Left ventricle myocardium inferior (tissue), 1 donor: ENCODE results near the gene YTHDC2. TPM values are rescaled to one million over a fixed set of nuclear protein-coding genes. Genes with fewer than 3 reads are reported as not detected.

Source experiments
- DNase-seq: peaks from one replicate; pipeline ENCODE4 v3.0.0-alpha.2; 2020
- H3K27ac ChIP-seq: fragments of 200-600 bp; replicated peaks from 2 replicates; pipeline ENCODE4 v1.8.0; 2021
- H3K27me3 ChIP-seq: fragments of 200-600 bp; 2 replicates; pipeline ENCODE4 v1.8.0; 2021; ENCODE audit warnings: low read depth
- H3K36me3 ChIP-seq: fragments of 200-600 bp; 2 replicates; pipeline ENCODE4 v1.8.0; 2021
- H3K4me1 ChIP-seq: fragments of 200-600 bp; 2 replicates; pipeline ENCODE4 v1.8.0; 2021
- H3K4me3 ChIP-seq: fragments of 200-600 bp; 2 replicates; pipeline ENCODE4 v1.8.0; 2021; ENCODE audit warnings: mild to moderate bottlenecking, moderate library complexity
- H3K9me3 ChIP-seq: fragments of 200-600 bp; replicated peaks from 2 replicates; pipeline ENCODE4 v1.8.0; 2021
- intact Hi-C: fragments of 100-400 bp; cut with micrococcal nuclease; formaldehyde crosslinking; loops from one replicate; pipeline ENCODE4 v1.11.0; 2022
- total RNA-seq: library from RNA; stranded (reverse); fragmentation: NEBNext Ultra II Directional; extraction: Animal tissue kit (Norgen Biotek cat#: 25700); gene quantifications from one replicate; pipeline ENCODE4 v1.2.1, GENCODE V29; 2021
- TF ChIP-seq, protein P1 (sequence below): fragments of 200-600 bp; IDR thresholded peaks from 2 replicates; pipeline ENCODE4 v1.8.0; 2021; ENCODE audit warnings: antibody characterized with exemption, mild to moderate bottlenecking, borderline replicate concordance
- donor health status: DM: no; HTN: yes; CAD: no; lungs with severe emphysema.

Gene YTHDC2
- total RNA-seq, 1 donor from 2014 or later: 13.6 TPM

- no peaks in the 10 kb centered on the region for H3K36me3 ChIP-seq
- TF ChIP-seq, protein P1, sequence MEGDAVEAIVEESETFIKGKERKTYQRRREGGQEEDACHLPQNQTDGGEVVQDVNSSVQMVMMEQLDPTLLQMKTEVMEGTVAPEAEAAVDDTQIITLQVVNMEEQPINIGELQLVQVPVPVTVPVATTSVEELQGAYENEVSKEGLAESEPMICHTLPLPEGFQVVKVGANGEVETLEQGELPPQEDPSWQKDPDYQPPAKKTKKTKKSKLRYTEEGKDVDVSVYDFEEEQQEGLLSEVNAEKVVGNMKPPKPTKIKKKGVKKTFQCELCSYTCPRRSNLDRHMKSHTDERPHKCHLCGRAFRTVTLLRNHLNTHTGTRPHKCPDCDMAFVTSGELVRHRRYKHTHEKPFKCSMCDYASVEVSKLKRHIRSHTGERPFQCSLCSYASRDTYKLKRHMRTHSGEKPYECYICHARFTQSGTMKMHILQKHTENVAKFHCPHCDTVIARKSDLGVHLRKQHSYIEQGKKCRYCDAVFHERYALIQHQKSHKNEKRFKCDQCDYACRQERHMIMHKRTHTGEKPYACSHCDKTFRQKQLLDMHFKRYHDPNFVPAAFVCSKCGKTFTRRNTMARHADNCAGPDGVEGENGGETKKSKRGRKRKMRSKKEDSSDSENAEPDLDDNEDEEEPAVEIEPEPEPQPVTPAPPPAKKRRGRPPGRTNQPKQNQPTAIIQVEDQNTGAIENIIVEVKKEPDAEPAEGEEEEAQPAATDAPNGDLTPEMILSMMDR: no peak
- H3K27me3 ChIP-seq: peaks cover 4% of the 10 kb centered on the region
- peaks cover 5% of the 10 kb centered on the region for H3K4me1 ChIP-seq
- H3K27ac ChIP-seq: no peak overlapping the region
- intact Hi-C loops: no loop called here
- H3K4me3 ChIP-seq: no peak overlapping the region
- no peak for DNase-seq
- H3K9me3 ChIP-seq: no peaks in the 10 kb centered on the region
These were observed 4.7 kb upstream of the YTHDC2 start for GRCh38 chr5:113508756-113509155.

DNA sequence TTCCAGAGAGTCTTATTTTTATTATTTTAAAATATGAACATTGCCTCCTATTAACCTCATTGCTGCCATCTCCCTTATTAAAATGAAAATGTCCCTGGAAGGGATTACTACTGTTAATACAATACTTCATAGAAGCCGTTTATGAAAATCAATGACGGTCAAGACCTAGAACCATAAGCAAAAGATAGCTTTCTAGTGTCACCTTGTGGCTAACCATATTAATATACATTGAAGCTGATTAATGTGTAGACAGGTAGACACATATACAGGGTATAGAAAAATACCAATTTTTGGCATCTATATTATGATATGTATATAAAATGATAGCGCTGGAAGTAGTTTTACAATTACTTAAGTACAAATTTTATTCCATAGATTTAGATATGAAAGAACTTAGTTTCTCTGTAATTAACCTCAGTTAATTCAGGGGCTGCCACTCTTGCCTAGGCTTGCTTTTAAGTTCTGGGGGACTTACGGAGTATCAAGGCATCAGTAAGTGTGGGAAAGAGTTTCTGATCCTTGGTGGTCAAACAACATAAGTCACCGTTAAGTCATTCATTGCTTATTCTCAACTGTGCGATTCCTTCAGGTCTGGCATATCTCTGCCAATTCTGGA is 2.5 kb upstream of the YTHDC2 start:
- no peak overlapping the region for H3K4me3 ChIP-seq
- no peaks in the 10 kb centered on the region for H3K9me3 ChIP-seq
- TF ChIP-seq, protein P1: peak; percentile 57
- H3K27me3 ChIP-seq: peaks cover 3% of the 10 kb centered on the region
- H3K27ac ChIP-seq: no peak overlapping the region
- DNase-seq: no peak
- intact Hi-C loops: loop anchor here (2.0 to 10.0 kb wide), 3 partner anchors 132 to 516 kb away; no protein-coding TSS in a partner anchor
- peaks cover 7% of the 10 kb centered on the region for H3K36me3 ChIP-seq
- H3K4me1 ChIP-seq: peaks cover 26% of the 10 kb centered on the region

- Histone ChIP-seq H3K36me3 (peaks cover 13% of the 10 kb centered on the region), H3K9me3 (no peaks in the 10 kb centered on the region), H3K4me3 (no peak overlapping the region), H3K27me3 (no peaks in the 10 kb centered on the region), H3K4me1 (peaks cover 40% of the 10 kb centered on the region), H3K27ac (no peak overlapping the region)
- TF ChIP-seq, protein P1: no peak
- intact Hi-C loops: loop anchor here (5.0 to 10.0 kb wide), 2 partner anchors 175 to 518 kb away; no protein-coding TSS in a partner anchor
- no peak for DNase-seq
These were observed 1.2 kb upstream of the YTHDC2 start for GRCh38 chr5:113512341-113512740.

DNA sequence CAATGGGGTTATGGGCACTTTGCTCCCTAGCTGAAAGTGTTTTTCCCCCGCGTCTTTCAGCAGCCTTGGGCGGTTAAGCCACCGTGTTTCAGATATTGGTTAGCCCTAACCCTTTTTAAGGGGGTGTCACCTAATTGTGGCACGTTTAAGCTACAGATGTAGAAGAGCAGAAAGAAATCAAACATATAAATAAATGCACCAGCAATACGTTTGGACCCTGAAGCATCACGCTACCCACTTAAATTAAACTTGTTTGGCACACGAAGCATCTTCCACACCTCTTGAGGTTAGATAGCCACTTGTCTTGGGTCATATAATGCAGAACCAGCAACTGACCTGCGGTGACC is 768 bp downstream of the YTHDC2 start:
- peak overlapping the region; percentile 92 for H3K27ac ChIP-seq
- peak overlapping the region; percentile 79 for H3K4me3 ChIP-seq
- H3K27me3 ChIP-seq: no peaks in the 10 kb centered on the region
- H3K36me3 ChIP-seq: peaks cover 21% of the 10 kb centered on the region
- intact Hi-C loops: loop anchor here (5.0 to 10.0 kb wide), 2 partner anchors 177 to 519 kb away; no protein-coding TSS in a partner anchor
- TF ChIP-seq, protein P1: no peak
- H3K4me1 ChIP-seq: peaks cover 41% of the 10 kb centered on the region
- H3K9me3 ChIP-seq: no peaks in the 10 kb centered on the region
- DNase-seq: no peak

DNA sequence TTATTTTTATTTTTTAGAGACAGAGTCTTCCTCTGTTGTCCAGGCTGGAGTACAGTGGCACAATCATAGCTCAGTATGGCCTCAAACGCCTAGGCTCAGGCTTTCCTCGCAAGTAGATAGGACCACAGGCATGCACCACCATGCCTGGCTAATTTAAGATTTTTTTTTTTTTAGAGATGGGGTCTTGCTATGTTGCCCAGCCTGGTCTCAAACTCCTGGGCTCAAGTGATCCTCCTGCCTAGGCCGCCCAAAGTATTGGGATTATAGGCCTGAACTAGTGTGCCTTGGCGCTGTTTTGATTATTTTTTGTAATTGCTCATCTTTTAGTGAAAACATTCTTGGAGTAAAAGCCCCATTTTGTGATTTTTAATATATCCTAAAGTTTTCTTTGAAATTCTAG is 5.4 kb downstream of the YTHDC2 start:
- Histone ChIP-seq H3K36me3 (peaks cover 30% of the 10 kb centered on the region), H3K4me1 (peaks cover 56% of the 10 kb centered on the region), H3K9me3 (no peaks in the 10 kb centered on the region), H3K27me3 (no peaks in the 10 kb centered on the region), H3K27ac (no peak overlapping the region), H3K4me3 (no peak overlapping the region)
- intact Hi-C loops: loop anchor here (10.0 kb wide), 1 partner anchor 524 kb away; no protein-coding TSS in a partner anchor
- TF ChIP-seq, protein P1: no peak
- DNase-seq: no peak
